Mesenchymal stem cell (in vitro differentiated cells and primary cell): ENCODE measurements around the gene CHCHD6.

Source experiments
- DNase-seq: peaks from one replicate; pipeline ENCODE4 v3.0.0-alpha.2; 2013
- H2AFZ ChIP-seq: one replicate; pipeline ENCODE4 v1.6.1; 2013; ENCODE audit warnings: low read depth, mild to moderate bottlenecking, control low read depth, inconsistent platforms, low read length, moderate library complexity
- H2AK5ac ChIP-seq: 2 replicates; pipeline ENCODE4 v1.6.1; 2013; ENCODE audit warnings: low read length, moderate library complexity, mild to moderate bottlenecking, inconsistent platforms; ENCODE audit not compliant: severe bottlenecking
- H2BK120ac ChIP-seq: one replicate; pipeline ENCODE4 v1.6.1; 2013; ENCODE audit warnings: low read depth, mild to moderate bottlenecking, inconsistent platforms, low read length, moderate library complexity
- H2BK12ac ChIP-seq, 2 experiments: one replicate each; pipeline ENCODE4 v1.6.1; 2013; ENCODE audit warnings: inconsistent platforms in 2 of 2, low read length in 2 of 2, mild to moderate bottlenecking in 2 of 2, moderate library complexity in 2 of 2, control low read depth in 1 of 2
- H2BK15ac ChIP-seq: one replicate; pipeline ENCODE4 v1.6.1; 2013; ENCODE audit warnings: mild to moderate bottlenecking, low read depth, inconsistent platforms; ENCODE audit not compliant: poor library complexity, severe bottlenecking
- H2BK5ac ChIP-seq: 2 replicates; pipeline ENCODE4 v1.6.1; 2013; ENCODE audit warnings: low read depth, mild to moderate bottlenecking, low read length, control low read depth, inconsistent platforms; ENCODE audit not compliant: poor library complexity, severe bottlenecking
- H3K14ac ChIP-seq, 2 experiments: one replicate each; pipeline ENCODE4 v1.6.1; 2013; ENCODE audit warnings: inconsistent platforms in 2 of 2, low read length in 2 of 2, control low read depth in 1 of 2, mild to moderate bottlenecking in 1 of 2, moderate library complexity in 1 of 2
- H3K18ac ChIP-seq, 2 experiments: one replicate each; pipeline ENCODE4 v1.6.1; 2013; ENCODE audit warnings: inconsistent platforms in 2 of 2, low read length in 2 of 2, control low read depth in 1 of 2, low read depth in 1 of 2, mild to moderate bottlenecking in 1 of 2
- H3K23ac ChIP-seq, 2 experiments: one replicate each; pipeline ENCODE4 v1.6.1; 2013; ENCODE audit warnings: inconsistent platforms in 2 of 2, low read length in 2 of 2, mild to moderate bottlenecking in 2 of 2, moderate library complexity in 2 of 2, control low read depth in 1 of 2
- H3K27ac ChIP-seq: 2 replicates; pipeline ENCODE4 v1.5.1; 2013; ENCODE audit warnings: mild to moderate bottlenecking, moderate library complexity, low read length, control low read depth, inconsistent platforms; ENCODE audit not compliant: poor library complexity, severe bottlenecking
- H3K27me3 ChIP-seq, 2 experiments: 2 replicates each; pipeline versions ENCODE4 v1.6.1 to v1.7.0; 2013; ENCODE audit warnings: low read length in 2 of 2, mild to moderate bottlenecking in 2 of 2, moderate library complexity in 2 of 2, control low read depth in 1 of 2, inconsistent platforms in 1 of 2; ENCODE audit not compliant: control insufficient read depth in 1 of 2, insufficient read depth in 1 of 2
- H3K36me3 ChIP-seq, 2 experiments: 2 replicates each; pipeline versions ENCODE4 v1.6.1 to v1.7.0; 2013; ENCODE audit warnings: low read length in 2 of 2, control low read depth in 1 of 2, inconsistent platforms in 1 of 2, low read depth in 1 of 2, mild to moderate bottlenecking in 1 of 2; ENCODE audit not compliant: insufficient read depth in 2 of 2, control insufficient read depth in 1 of 2
- H3K4ac ChIP-seq, 2 experiments: one replicate each; pipeline ENCODE4 v1.6.1; 2013; ENCODE audit warnings: inconsistent platforms in 2 of 2, low read length in 2 of 2, mild to moderate bottlenecking in 2 of 2, moderate library complexity in 2 of 2, control low read depth in 1 of 2, low read depth in 1 of 2
- H3K4me1 ChIP-seq: 2 replicates; pipeline ENCODE4 v1.6.1; 2013; ENCODE audit warnings: low read depth, low read length, control low read depth; ENCODE audit not compliant: control insufficient read depth, insufficient read depth
- H3K4me2 ChIP-seq: 2 replicates; pipeline ENCODE4 v1.6.1; 2013; ENCODE audit warnings: low read length, mild to moderate bottlenecking, inconsistent platforms; ENCODE audit not compliant: poor library complexity, severe bottlenecking
- H3K4me3 ChIP-seq, 2 experiments: 2 replicates each; pipeline versions ENCODE4 v1.5.1 to v1.7.0; 2013; ENCODE audit warnings: low read length in 2 of 2, mild to moderate bottlenecking in 2 of 2, control low read depth in 1 of 2, low read depth in 1 of 2; ENCODE audit not compliant: insufficient read depth in 1 of 2
- H3K79me1 ChIP-seq: replicated peaks from 2 replicates; pipeline ENCODE4 v1.6.1; 2013; ENCODE audit warnings: mild to moderate bottlenecking, control low read depth, low read length, inconsistent platforms; ENCODE audit not compliant: poor library complexity, severe bottlenecking
- H3K9ac ChIP-seq: 2 replicates; pipeline ENCODE4 v1.7.0; 2013; ENCODE audit warnings: mild to moderate bottlenecking, low read length, moderate library complexity
- H3K9me3 ChIP-seq: 2 replicates; pipeline ENCODE4 v1.7.0; 2013; ENCODE audit warnings: mild to moderate bottlenecking, low read length; ENCODE audit not compliant: control insufficient read depth
- H4K8ac ChIP-seq: one replicate; pipeline ENCODE4 v1.6.1; 2013; ENCODE audit warnings: inconsistent platforms, mild to moderate bottlenecking, low read length, moderate library complexity
- H4K91ac ChIP-seq: one replicate; pipeline ENCODE4 v1.6.1; 2013; ENCODE audit warnings: mild to moderate bottlenecking, low read length, inconsistent platforms
- WGBS: methylation state at CpG from one replicate; pipeline ENCODE4 v1.1.7; 2013; ENCODE audit warnings: mixed read lengths; 5-methylcytosine and 5-hydroxymethylcytosine counted together

Gene CHCHD6

DNA sequence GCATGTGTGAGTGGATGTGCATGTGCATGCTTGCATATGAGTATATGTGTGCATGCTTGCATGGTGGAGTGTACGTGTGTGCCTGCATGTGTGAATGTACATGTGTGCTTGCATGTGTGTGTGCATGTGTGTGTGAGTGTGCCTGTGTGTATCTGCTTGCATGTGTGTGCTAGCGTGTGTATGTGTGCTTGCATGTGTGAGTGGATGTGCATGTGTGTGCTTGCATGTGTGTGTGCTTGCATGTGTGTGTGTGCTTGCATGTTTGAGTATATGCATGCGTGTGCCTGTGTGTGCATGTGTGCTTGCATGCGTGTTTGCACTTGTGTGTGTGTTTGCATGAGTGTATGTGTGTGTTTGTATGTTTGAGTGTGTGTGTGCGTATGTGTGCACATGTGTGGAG, 274.3 kb downstream of the CHCHD6 start:
- Histone ChIP-seq H2AK5ac (no peak overlapping the region), H4K8ac (no peak overlapping the region), H3K9me3 (peaks cover 13% of the 10 kb centered on the region), H2AFZ (no peak overlapping the region), H3K27ac (no peak overlapping the region), H3K79me1 (no peaks in the 10 kb centered on the region), H3K4me3 (no peak overlapping the region), H3K4me2 (no peak overlapping the region), H2BK5ac (no peak overlapping the region), H3K9ac (no peak overlapping the region), H3K4ac (no peak overlapping the region), H4K91ac (peak overlapping the region; percentile 16), H3K27me3 (no peaks in the 10 kb centered on the region), H2BK120ac (no peak overlapping the region), H3K23ac (no peak overlapping the region), H3K36me3 (no peaks in the 10 kb centered on the region), H3K4me1 (peaks cover 10% of the 10 kb centered on the region), H3K18ac (no peak overlapping the region), H3K14ac (peak overlapping the region in 1 of 2 experiments; percentile 1), H2BK12ac (no peak overlapping the region), H2BK15ac (no peak overlapping the region)
- WGBS = 95% methylated on average over 5 of the region's 5 CpGs
- DNase-seq = no peak

GRCh38 chr3:126979046-126979628, 275.1 kb downstream of the CHCHD6 start:
- Histone ChIP-seq H3K14ac (no peak overlapping the region), H3K4me1 (peaks cover 11% of the 10 kb centered on the region), H3K36me3 (no peaks in the 10 kb centered on the region), H3K27me3 (no peaks in the 10 kb centered on the region), H2BK15ac (no peak overlapping the region), H3K4me3 (no peak overlapping the region), H2AFZ (peak overlapping the region; percentile 6), H3K23ac (peak overlapping the region in 1 of 2 experiments; percentile 5), H2BK12ac (peak overlapping the region; percentile 37 to 49), H3K4me2 (no peak overlapping the region), H3K18ac (peak overlapping the region in 1 of 2 experiments; percentile 28), H2BK120ac (no peak overlapping the region), H2BK5ac (no peak overlapping the region), H3K4ac (no peak overlapping the region), H4K8ac (peak overlapping the region; percentile 19), H4K91ac (peak overlapping the region; percentile 9), H3K79me1 (no peaks in the 10 kb centered on the region), H3K9me3 (peaks cover 9% of the 10 kb centered on the region), H2AK5ac (no peak overlapping the region), H3K27ac (no peak overlapping the region), H3K9ac (no peak overlapping the region)
- no peak for DNase-seq
- 45% methylated on average over 5 of the region's 5 CpGs for WGBS

DNA sequence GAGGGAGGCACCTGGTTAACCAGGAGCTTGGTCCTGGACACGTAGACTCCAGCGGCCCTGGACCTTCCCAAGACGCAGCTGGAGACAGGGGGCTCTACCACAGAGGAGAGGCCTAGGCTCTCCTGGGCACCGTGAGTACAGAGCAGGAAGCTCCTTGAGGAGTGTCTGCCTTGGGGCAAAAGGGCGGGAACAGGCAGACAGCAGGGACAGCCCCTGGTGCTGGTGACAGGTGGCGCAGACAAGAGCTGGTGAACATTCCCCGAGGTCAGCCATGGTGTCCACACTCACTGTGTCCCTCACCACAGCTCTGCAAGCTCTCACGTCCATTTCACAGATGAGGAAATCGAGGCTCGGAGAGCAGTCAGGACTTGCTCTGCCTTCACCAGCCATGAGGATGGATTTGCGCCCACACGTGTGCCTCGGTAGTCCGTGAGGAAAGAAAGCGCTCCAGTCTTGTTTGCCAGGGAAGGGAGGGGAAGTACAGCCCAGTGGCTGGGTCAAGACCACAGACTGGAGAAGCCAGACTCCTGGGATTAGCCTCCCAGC, 276.3 kb downstream of the CHCHD6 start:
- no peak overlapping the region for H2AK5ac ChIP-seq
- H3K27me3 ChIP-seq = no peaks in the 10 kb centered on the region
- peaks cover 3% of the 10 kb centered on the region for H3K79me1 ChIP-seq
- peak overlapping the region in 1 of 2 experiments; percentile 9 for H3K18ac ChIP-seq
- peak overlapping the region in 1 of 2 experiments; percentile 56 for H2BK12ac ChIP-seq
- H2BK15ac ChIP-seq = no peak overlapping the region
- H3K14ac ChIP-seq = no peak overlapping the region
- DNase-seq = no peak
- H3K23ac ChIP-seq = no peak overlapping the region
- no peak overlapping the region for H3K4me2 ChIP-seq
- H3K9ac ChIP-seq = no peak overlapping the region
- H3K4me1 ChIP-seq = peaks cover 23% of the 10 kb centered on the region
- H4K91ac ChIP-seq = no peak overlapping the region
- H2BK120ac ChIP-seq = no peak overlapping the region
- H2BK5ac ChIP-seq = no peak overlapping the region
- no peak overlapping the region for H4K8ac ChIP-seq
- H2AFZ ChIP-seq = no peak overlapping the region
- no peak overlapping the region for H3K4me3 ChIP-seq
- H3K27ac ChIP-seq = no peak overlapping the region
- H3K4ac ChIP-seq = no peak overlapping the region
- peaks cover 0 to 4% of the 10 kb centered on the region in 2 experiments for H3K36me3 ChIP-seq
- 94% methylated on average over 15 of the region's 15 CpGs for WGBS
- no peaks in the 10 kb centered on the region for H3K9me3 ChIP-seq

DNA sequence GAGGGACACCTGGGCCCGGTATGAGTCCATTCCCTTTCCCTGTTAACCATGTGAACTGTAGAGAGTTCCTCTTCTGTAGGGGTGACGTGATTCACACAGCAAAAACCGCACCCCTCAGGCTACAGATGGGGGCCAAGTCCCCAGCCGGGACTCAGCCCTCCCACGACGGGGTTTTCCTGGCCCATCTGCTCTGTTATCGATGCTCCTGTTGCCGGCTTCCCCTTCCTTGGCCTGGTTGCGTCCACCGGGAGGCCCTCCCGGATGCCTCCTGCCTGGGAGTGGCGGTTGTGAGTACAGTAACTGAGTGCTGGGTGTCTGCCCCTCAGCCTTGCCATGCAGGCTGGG, 278.1 kb downstream of the CHCHD6 start:
- Histone ChIP-seq H3K9me3 (no peaks in the 10 kb centered on the region), H4K91ac (peak overlapping the region; percentile 96), H3K4me3 (peak overlapping the region; percentile 51 to 79), H2AFZ (peak overlapping the region; percentile 74), H3K27ac (no peak overlapping the region), H2BK12ac (peak overlapping the region; percentile 8 to 90), H3K9ac (peak overlapping the region; percentile 86), H2BK15ac (no peak overlapping the region), H3K14ac (peak overlapping the region in 1 of 2 experiments; percentile 84), H3K4ac (peak overlapping the region; percentile 27 to 82), H3K79me1 (peaks cover 6% of the 10 kb centered on the region), H3K36me3 (peaks cover 0 to 8% of the 10 kb centered on the region in 2 experiments), H3K4me2 (peak overlapping the region; percentile 50), H3K27me3 (no peaks in the 10 kb centered on the region), H2BK120ac (no peak overlapping the region), H2AK5ac (no peak overlapping the region), H3K23ac (no peak overlapping the region), H2BK5ac (no peak overlapping the region), H3K4me1 (peaks cover 40% of the 10 kb centered on the region), H4K8ac (peak overlapping the region; percentile 93), H3K18ac (peak overlapping the region; percentile 49 to 81)
- 3% methylated on average over 11 of the region's 12 CpGs for WGBS
- peak; percentile 63 for DNase-seq
